ENCODE measurements around the gene TPSG1. TPM values are rescaled to one million over a fixed set of nuclear protein-coding genes. Genes with fewer than 3 reads are reported as not detected.

Gene TPSG1
- total and polyA plus RNA-seq, 2 experiments from 2014 or later, result not detected

DNA sequence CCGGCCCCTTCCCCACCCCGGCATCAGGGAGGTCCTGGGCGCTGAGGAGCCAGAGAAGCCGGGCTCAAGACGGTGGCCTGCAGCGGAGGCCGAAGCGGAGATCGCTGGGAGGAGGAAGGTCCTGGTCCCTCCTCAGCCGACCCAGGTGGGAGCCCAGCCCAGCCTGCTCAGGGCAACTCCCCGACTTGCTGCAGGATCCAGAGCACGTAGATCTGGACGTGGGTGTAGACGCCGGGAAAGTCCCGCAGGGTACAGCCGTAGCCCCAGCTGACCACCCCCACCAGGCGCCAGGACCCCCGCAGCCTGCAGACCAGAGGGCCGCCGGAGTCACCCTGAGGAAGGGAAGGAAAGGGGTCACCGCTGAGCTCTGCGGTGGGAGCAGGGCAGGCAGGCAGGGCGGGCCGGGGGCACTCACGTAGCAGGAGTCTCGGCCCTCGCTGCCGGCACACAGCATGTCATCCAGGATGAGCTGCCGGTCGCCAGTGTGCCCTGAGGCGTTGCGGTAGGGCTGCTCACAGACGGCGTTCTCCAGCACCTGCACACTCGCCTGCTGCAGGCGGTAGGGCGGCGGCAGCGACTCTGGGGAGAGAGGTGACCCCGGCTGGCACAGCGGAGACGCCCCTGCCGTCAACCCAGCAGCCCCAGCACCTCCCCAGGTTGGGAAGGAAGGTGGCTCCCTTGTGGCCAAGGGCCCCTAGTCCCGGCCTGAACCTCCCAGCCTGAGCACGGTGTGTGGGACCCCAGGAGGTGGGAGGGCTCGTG, 36.2 kb upstream of the TPSG1 start:
- Histone ChIP-seq H3K79me2 (ENCODE audit: insufficient read depth) (no peaks in the 10 kb centered on the region), H3K27me3 (replicated peaks; ENCODE audit: insufficient read depth) (peaks cover 21% of the 10 kb centered on the region), H3K9me2 (ENCODE audit: insufficient read depth) (no peaks in the 10 kb centered on the region), H3K9me3 (ENCODE audit: low read depth) (no peaks in the 10 kb centered on the region), H3K27ac (no peak overlapping the region), H3F3A (ENCODE audit: insufficient read depth) (no peaks in the 10 kb centered on the region), H3K4me3 (no peak overlapping the region), H3K4me2 (ENCODE audit: unreplicated experiment) (no peak overlapping the region), H4K20me1 (ENCODE audit: insufficient read depth) (no peaks in the 10 kb centered on the region), H3K4me1 (ENCODE audit: insufficient read depth) (no peaks in the 10 kb centered on the region), H3K36me3 (ENCODE audit: low read depth) (no peaks in the 10 kb centered on the region), H2AFZ (no peak overlapping the region), H3K9ac (no peak overlapping the region)
- no peak for DNase-seq
- in situ Hi-C loops (cut with MboI), result no loop called here
- TF ChIP-seq EZH2phosphoT487 (IDR thresholded peaks at IDR 0.05; ENCODE audit: insufficient read depth, low read depth), result no peak
- no peak for TF ChIP-seq EZH2 (IDR thresholded peaks at IDR 0.05; ENCODE audit: insufficient read depth, poor library complexity, severe bottlenecking)
- WGBS, 2 experiments (ENCODE audit: low coverage in 1 of 2, low lambda C conversion rate in 2 of 2, missing lambda C conversion rate in 2 of 2), result 14 to 15% methylated on average over 44 to 46 of the region's 47 CpGs

DNA sequence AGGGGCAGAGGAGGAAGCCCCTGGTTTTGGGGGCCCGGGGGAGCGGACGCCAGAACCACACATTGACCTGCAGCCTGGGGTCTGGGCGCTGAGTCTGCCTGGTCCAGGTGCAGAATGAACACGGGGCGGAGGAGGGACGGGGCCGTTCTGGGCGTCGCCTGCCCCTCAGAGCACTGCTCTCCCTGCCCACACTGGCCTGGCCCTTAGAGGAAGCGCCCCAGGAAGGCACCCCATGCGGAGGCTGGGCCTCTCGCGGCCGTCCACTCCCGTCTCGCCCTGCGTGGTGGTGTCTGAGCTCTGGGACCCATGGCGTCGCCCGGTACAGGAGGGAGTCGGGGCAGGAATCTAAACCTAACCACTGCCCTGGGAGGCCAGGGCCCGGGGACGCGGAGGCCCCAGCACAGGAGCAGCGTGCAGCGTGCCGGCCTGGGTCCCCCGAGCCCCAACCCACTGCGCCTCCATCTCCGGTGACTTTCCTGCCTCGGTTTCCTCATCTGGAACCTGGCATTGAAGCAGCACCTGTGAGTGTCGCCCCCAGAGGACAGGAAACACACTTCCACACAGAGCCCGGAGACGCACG, 35.1 kb upstream of the TPSG1 start:
- no peak for DNase-seq
- Histone ChIP-seq H3K27ac (no peak overlapping the region), H3K4me2 (ENCODE audit: unreplicated experiment) (no peak overlapping the region), H3K9ac (no peak overlapping the region), H3K27me3 (replicated peaks; ENCODE audit: insufficient read depth) (peaks cover 21% of the 10 kb centered on the region), H4K20me1 (ENCODE audit: insufficient read depth) (no peaks in the 10 kb centered on the region), H3F3A (ENCODE audit: insufficient read depth) (no peaks in the 10 kb centered on the region), H3K9me3 (ENCODE audit: low read depth) (no peaks in the 10 kb centered on the region), H3K36me3 (ENCODE audit: low read depth) (no peaks in the 10 kb centered on the region), H3K4me3 (no peak overlapping the region), H2AFZ (no peak overlapping the region), H3K9me2 (ENCODE audit: insufficient read depth) (no peaks in the 10 kb centered on the region), H3K79me2 (ENCODE audit: insufficient read depth) (no peaks in the 10 kb centered on the region), H3K4me1 (ENCODE audit: insufficient read depth) (no peaks in the 10 kb centered on the region)
- TF ChIP-seq EZH2 (IDR thresholded peaks at IDR 0.05; ENCODE audit: insufficient read depth, poor library complexity, severe bottlenecking) (no peak), EZH2phosphoT487 (IDR thresholded peaks at IDR 0.05; ENCODE audit: insufficient read depth, low read depth) (no peak)
- in situ Hi-C loops (cut with MboI), result no loop called here
- 62 to 63% methylated on average over 32 to 33 of the region's 36 CpGs for WGBS, 2 experiments (ENCODE audit: low coverage in 1 of 2, low lambda C conversion rate in 2 of 2, missing lambda C conversion rate in 2 of 2)

- Histone ChIP-seq H3K4me1 (ENCODE audit: insufficient read depth) (no peaks in the 10 kb centered on the region), H2AFZ (no peak overlapping the region), H3K27me3 (replicated peaks; ENCODE audit: insufficient read depth) (peaks cover 21% of the 10 kb centered on the region), H3K36me3 (ENCODE audit: low read depth) (no peaks in the 10 kb centered on the region), H3K27ac (no peak overlapping the region), H4K20me1 (ENCODE audit: insufficient read depth) (no peaks in the 10 kb centered on the region), H3K4me2 (ENCODE audit: unreplicated experiment) (no peak overlapping the region), H3K79me2 (ENCODE audit: insufficient read depth) (no peaks in the 10 kb centered on the region), H3K9ac (no peak overlapping the region), H3K4me3 (no peak overlapping the region), H3K9me3 (ENCODE audit: low read depth) (no peaks in the 10 kb centered on the region), H3F3A (ENCODE audit: insufficient read depth) (no peaks in the 10 kb centered on the region), H3K9me2 (ENCODE audit: insufficient read depth) (no peaks in the 10 kb centered on the region)
- in situ Hi-C loops (cut with MboI), result no loop called here
- TF ChIP-seq EZH2phosphoT487 (IDR thresholded peaks at IDR 0.05; ENCODE audit: insufficient read depth, low read depth), result no peak
- TF ChIP-seq EZH2 (IDR thresholded peaks at IDR 0.05; ENCODE audit: insufficient read depth, poor library complexity, severe bottlenecking), result no peak
- 4 to 6% methylated on average over 11 of the region's 11 CpGs for WGBS, 2 experiments (ENCODE audit: low coverage in 1 of 2, low lambda C conversion rate in 2 of 2, missing lambda C conversion rate in 2 of 2)
- DNase-seq, result no peak
These were observed 34.6 kb upstream of the TPSG1 start for GRCh38 chr16:1259760-1260068.

DNA sequence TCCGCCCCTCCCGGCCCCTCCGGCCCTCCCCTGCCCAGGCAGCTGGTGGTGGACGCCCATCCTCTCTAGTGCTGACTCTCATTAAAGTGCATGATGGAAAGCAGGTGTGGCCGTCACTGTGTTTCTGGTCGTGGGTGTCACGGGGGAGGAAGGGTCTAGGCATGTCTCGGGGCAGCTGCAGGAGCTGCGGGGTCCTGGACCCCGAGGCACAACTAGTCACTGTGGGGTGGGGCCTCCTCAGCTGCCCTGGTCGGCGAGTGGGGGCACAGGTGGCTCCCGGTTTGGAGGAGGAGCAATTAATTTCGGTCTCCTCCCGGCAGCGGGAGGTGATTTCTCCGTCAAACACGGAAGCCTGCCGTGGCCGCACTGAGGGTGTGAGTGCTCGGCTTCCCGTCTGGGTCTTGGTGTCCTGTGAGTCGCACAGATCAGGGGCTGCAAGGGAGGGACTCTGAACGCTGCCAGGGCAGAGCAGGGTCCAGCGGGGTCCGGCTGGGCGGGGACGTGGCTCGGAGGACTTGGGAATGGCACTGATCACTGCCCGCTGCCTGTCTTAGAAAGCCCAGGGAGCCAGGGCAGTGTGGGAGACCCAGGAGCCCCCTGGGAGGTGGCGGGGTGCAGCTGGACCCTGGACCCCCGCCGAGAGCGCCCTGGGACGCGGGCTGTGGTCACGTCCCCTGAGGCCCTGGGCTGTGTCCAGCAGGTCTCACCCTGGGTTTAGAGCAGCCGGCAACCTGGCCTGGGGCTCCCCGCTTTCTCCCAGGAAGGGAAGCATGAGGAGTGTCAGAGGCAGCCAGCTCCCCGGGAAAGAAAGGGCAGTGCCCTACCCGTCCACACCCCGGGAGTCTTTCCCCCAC, 34.1 kb upstream of the TPSG1 start:
- WGBS, 2 experiments (ENCODE audit: low coverage in 1 of 2, low lambda C conversion rate in 2 of 2, missing lambda C conversion rate in 2 of 2), result 2 to 5% methylated on average over 40 to 41 of the region's 42 CpGs

More for the DNA sequence above, 34.1 kb upstream of the TPSG1 start:
- no peak overlapping the region for H3K4me3 ChIP-seq
- H3K27ac ChIP-seq, result no peak overlapping the region
- H4K20me1 ChIP-seq (ENCODE audit: insufficient read depth), result no peaks in the 10 kb centered on the region
- H3K27me3 ChIP-seq (replicated peaks; ENCODE audit: insufficient read depth), result peaks cover 21% of the 10 kb centered on the region
- H3K4me2 ChIP-seq (ENCODE audit: unreplicated experiment), result no peak overlapping the region
- no peaks in the 10 kb centered on the region for H3K36me3 ChIP-seq (ENCODE audit: low read depth)
- H3K9me3 ChIP-seq (ENCODE audit: low read depth), result no peaks in the 10 kb centered on the region
- H3K9me2 ChIP-seq (ENCODE audit: insufficient read depth), result no peaks in the 10 kb centered on the region
- DNase-seq, result no peak
- no peaks in the 10 kb centered on the region for H3F3A ChIP-seq (ENCODE audit: insufficient read depth)
- no peaks in the 10 kb centered on the region for H3K79me2 ChIP-seq (ENCODE audit: insufficient read depth)
- TF ChIP-seq EZH2phosphoT487 (IDR thresholded peaks at IDR 0.05; ENCODE audit: insufficient read depth, low read depth) (no peak), EZH2 (IDR thresholded peaks at IDR 0.05; ENCODE audit: insufficient read depth, poor library complexity, severe bottlenecking) (no peak)
- H2AFZ ChIP-seq, result no peak overlapping the region
- no peak overlapping the region for H3K9ac ChIP-seq
- in situ Hi-C loops (cut with MboI), result no loop called here
- H3K4me1 ChIP-seq (ENCODE audit: insufficient read depth), result no peaks in the 10 kb centered on the region

All from GM23248 (cell line).